Measurements from ENCODE around the gene GALNT17.
"Not testable (repeated sequence)": the region's sequence is repeated elsewhere in the genome, so short reads cannot be mapped to it uniquely, and the experiment has no call there.

The GALNT17 gene

GRCh38 chr7:71566376-71566775, 434.4 kb downstream of the GALNT17 start:
- no peak for DNase-seq (ENCODE audit: low read depth)

DNA sequence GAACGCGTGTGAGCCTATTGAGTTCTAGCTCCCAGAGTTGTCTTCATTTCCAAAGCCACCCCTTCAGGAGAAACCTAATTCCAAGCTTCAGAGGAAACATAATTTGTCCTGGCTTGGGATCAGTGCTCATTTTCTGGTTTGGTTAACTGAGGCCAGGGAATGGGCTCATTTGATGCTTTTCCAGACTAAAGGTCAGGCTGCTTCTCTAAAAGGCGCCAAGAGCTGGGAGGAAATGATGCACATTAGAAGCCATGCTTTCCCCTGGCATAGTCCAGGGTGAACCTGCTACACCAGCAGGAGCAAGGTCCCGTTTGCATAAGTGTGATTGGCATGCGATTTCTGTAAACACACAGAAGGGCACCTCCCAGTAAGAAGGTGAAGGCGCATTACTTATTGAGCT, 435.0 kb downstream of the GALNT17 start:
- no peak for DNase-seq (ENCODE audit: low read depth)

- DNase-seq (ENCODE audit: low read depth): no peak
Observed at GRCh38 chr7:71574153-71574860, 442.4 kb downstream of the GALNT17 start.

DNA sequence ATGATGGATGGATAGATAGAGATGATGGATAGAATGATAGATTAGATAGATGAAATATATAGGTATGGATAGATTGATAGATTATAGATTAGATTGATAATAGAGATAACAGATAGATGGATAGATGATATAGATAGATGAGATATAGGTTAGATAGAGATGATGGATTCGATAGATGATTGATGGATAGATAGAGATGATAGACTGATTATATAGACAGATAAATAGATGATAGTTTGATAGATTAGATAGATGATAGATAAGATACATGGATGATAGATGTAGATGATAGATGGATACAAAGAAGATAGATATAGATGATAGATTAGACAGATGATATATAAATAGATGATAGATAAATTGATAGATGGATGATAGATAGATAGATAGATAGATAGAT, 448.1 kb downstream of the GALNT17 start:
- no peak for DNase-seq (ENCODE audit: low read depth)

- DNase-seq (ENCODE audit: low read depth): no peak
Observed at GRCh38 chr7:71584256-71584655, 452.3 kb downstream of the GALNT17 start.

DNA sequence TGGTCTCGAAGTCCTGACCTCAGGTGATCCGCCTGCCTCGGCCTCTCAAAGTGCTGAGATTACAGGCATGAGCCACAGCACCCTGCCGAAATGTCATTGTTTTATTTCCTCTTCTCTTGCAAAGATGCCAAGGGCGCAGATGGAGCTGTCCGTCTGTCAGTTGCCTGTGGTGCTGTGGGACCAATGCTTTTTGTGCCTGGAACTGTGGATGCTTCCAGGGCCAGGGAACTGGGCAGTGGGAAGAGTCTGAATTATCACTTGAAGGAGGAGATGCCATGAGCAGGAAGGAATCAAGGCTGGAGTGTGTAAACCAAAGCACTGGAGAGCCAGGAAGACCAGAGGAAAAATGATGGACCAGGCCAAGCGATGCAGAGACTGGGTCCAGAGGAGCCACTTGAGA, 459.9 kb downstream of the GALNT17 start:
- DNase-seq (ENCODE audit: low read depth): no peak

GRCh38 chr7:71592388-71592787, 460.4 kb downstream of the GALNT17 start:
- DNase-seq (ENCODE audit: low read depth): not testable (repeated sequence)

DNA sequence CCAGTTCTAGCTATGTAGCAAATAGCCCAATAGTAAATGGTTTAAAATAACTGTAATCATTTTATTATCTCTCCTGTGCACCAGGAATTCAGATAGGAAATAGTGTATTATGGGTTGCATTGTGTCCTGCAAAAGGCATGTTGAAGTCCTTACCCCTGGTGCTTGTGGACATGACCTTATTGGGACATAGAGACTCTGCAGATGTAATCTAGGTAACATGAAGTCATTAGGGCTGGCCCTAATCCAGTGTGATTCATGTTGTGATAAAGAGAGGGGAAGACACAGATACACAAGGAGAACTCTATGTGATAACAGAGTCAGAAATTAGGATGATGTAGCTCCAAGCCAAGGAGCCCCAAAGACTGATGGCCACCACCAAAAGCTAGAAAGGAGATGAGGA, 462.8 kb downstream of the GALNT17 start:
- no peak for DNase-seq (ENCODE audit: low read depth)

GRCh38 chr7:71595176-71595575, 463.2 kb downstream of the GALNT17 start:
- no peak for DNase-seq (ENCODE audit: low read depth)

DNA sequence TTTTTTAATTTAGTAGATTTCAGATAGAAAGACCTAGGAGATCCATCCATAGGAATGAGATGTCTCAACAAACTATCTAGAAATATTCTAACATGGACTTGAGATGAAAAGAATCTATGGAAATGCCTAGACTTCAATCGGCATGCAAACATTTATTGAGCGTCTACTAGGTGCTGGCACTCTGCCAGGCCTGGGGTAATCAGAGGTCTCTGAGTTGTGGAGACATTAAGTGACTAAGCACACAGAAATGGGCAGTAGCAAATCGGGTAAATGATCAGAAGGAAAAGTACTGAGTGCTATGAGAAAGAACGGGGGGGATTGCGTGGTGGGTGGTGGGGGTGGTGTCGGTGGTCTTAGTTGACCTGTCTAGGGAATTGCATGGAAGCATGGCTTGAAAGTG, 466.6 kb downstream of the GALNT17 start:
- DNase-seq (ENCODE audit: low read depth): no peak

GRCh38 chr7:71601851-71602250, 469.9 kb downstream of the GALNT17 start:
- DNase-seq (ENCODE audit: low read depth): no peak

DNA sequence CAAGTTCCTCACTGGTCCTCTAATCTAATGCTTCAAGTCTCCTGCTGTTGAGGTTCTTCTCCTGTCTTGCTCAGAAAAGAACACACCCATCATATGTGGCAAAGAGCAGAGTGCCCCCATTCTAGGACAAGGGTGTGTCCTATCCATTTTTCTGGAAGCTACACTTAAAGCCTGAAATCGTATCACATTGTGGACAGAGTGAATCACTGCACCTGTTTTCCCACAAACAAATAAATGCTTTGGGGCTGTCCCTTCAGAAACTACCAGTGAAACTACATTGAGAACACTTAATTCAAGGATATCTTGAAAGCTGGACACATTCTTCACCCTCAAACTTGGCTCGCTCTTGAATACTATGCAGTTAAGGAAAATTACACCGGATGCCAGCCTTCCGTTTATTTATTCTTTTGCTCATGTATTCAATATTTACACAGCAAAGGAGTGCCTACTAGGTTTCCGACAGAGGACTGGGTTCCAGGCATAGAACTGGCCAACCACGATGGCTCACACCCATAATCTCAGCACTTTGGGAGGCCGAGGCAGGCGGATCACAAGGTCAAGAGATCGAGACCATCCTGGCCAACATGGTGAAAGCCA, 473.0 kb downstream of the GALNT17 start:
- DNase-seq (ENCODE audit: low read depth): no peak

GRCh38 chr7:71611986-71612385, 480.0 kb downstream of the GALNT17 start:
- DNase-seq (ENCODE audit: low read depth): no peak

DNA sequence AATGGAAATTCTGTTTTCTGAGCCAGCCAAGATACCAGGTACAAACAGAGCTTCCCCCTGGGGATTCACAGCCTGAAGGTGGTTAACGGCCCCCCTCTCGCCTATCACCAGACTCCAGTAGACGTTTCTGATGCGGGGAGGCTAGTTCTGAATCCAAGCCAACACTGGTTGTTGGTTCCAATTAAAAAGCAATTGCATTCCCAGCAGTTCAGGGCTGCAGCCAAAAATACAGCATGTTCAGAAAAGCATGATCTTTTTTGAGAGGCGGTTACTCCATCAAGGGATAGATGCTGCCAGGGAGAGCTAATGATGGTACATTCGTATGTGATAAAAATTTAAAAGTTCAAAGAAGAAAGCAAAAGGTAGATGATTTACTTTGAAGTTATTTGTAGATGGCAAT, 481.0 kb downstream of the GALNT17 start:
- no peak for DNase-seq (ENCODE audit: low read depth)

GRCh38 chr7:71613313-71613712, 481.4 kb downstream of the GALNT17 start:
- DNase-seq (ENCODE audit: low read depth): no peak

DNA sequence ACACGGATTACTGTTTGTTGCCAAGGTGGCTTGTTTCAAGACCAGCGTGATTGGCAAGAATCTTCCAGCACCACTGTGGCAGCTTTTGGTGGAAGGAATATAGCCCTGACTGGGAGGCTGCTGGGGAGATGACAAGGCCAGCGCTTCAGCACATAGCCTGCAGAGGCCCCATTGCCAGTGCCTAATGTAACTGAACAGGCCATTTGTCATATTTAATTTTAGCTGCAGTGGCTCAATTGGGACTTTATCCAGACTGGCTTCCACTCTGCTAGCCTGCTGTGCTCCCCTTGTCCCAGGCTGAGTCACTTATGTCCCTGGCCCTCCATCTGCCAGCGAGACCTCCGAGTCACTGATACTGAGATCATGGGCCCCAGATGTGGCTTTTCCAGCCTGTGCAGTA, 483.1 kb downstream of the GALNT17 start:
- DNase-seq (ENCODE audit: low read depth): no peak

DNA sequence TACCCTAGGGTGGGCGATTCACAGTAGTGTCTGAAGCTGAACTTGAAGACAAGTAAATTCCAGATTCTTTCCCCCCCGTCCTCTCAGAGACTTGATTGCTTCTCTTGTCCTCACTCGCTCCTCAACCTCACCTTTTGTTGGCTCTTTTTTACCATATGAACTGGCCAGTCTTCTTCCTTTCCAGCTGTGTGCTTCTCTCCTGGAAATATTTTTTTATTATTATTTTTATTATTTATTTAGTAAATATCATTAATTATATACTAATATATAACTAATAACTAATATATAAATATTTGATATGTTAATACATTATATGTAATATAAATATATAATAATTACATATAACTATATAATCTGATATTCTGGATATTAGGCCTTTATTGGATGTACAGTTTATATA, 484.3 kb downstream of the GALNT17 start:
- no peak for DNase-seq (ENCODE audit: low read depth)

GRCh38 chr7:71618278-71618677, 486.3 kb downstream of the GALNT17 start:
- DNase-seq (ENCODE audit: low read depth): no peak

GRCh38 chr7:71625545-71625944, 493.6 kb downstream of the GALNT17 start:
- no peak for DNase-seq (ENCODE audit: low read depth)

GRCh38 chr7:71626206-71626605, 494.3 kb downstream of the GALNT17 start:
- no peak for DNase-seq (ENCODE audit: low read depth)

DNA sequence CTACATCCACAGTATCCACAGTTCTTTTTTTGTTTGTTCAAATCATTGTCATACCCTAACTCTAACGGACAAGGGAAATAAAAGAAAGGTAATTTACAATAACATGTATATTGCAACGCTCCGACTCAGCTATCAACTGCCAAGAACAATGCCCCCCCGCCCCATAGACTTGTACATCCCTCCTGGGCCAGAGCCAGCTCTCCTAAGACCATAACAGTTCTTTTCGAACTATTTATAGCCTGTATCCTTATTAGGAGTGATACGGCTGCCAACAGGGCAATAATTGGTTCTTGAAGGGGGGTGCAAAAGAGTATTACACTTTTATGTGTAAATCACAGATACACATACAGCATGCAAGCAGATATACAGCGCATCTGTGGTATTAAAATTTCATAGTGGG, 495.7 kb downstream of the GALNT17 start:
- DNase-seq (ENCODE audit: low read depth): no peak

DNA sequence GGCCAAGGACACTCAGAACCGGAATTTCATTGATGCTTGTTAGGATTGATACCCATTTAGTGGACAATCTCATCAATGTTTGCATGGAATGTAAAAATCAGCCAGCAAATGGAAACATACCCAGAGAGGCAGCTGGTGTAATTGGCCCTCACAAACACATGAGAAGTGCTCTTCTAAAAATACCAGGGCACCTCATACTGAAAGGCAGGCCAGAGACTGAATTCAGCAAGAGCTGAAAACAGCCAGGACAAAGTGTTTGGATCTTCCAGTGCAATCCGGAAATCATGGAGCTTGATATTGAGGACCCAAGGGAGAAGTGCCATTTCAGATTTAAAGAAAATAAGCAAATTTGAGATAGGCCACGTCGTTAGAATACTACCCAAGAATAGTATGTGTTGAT, 498.6 kb downstream of the GALNT17 start:
- no peak for DNase-seq (ENCODE audit: low read depth)

GRCh38 chr7:71633551-71634008, 501.6 kb downstream of the GALNT17 start:
- DNase-seq (ENCODE audit: low read depth): peak; percentile 7

DNA sequence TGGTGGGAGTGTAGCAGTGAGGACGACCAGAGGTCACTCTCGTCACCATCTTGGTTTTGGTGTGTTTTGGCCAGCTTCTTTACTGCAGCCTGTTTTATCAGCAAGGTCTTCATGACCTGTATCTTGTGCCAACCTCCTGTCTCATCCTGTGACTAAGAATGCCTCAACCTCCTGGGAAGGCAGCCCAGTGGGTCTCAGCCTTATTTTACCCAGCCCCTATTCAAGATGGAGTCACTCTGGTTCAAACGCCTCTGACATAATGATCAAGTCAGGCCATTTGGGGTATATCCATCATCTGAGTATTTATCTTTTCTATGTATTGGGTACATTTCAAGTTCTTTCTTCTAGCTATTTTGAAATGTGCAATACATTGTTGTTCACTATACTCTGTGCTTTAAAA, 503.9 kb downstream of the GALNT17 start:
- not testable (repeated sequence) for DNase-seq (ENCODE audit: low read depth)
